DMS153 (cell line): ENCODE measurements around the gene DISP3.

Experiments used
- DNase-seq: peaks from one replicate; lab custom pipeline; 2025; lab: John Stamatoyannopoulos, UW

DISP3 gene

GRCh38 chr1:11461531-11462137 is 17.3 kb upstream of the DISP3 start:
- no peak for DNase-seq

- DNase-seq = no peak
These were observed 16.6 kb upstream of the DISP3 start for GRCh38 chr1:11462224-11462923.

- no peak for DNase-seq
These were observed 15.8 kb upstream of the DISP3 start for GRCh38 chr1:11463177-11463576.

- DNase-seq = no peak
These were observed 13.6 kb upstream of the DISP3 start for GRCh38 chr1:11465307-11465706.

GRCh38 chr1:11466416-11466815 is 12.5 kb upstream of the DISP3 start:
- DNase-seq = no peak

GRCh38 chr1:11468878-11469277 is 10.1 kb upstream of the DISP3 start:
- no peak for DNase-seq

- no peak for DNase-seq
These were observed 8.0 kb upstream of the DISP3 start for GRCh38 chr1:11470912-11471311.

GRCh38 chr1:11471473-11471872 is 7.5 kb upstream of the DISP3 start:
- DNase-seq = no peak

- no peak for DNase-seq
These were observed 6.7 kb upstream of the DISP3 start for GRCh38 chr1:11472284-11472683.

GRCh38 chr1:11472741-11473140 is 6.2 kb upstream of the DISP3 start:
- no peak for DNase-seq

- no peak for DNase-seq
These were observed 5.4 kb upstream of the DISP3 start for GRCh38 chr1:11473491-11474034.

GRCh38 chr1:11474826-11475225 is 4.1 kb upstream of the DISP3 start:
- no peak for DNase-seq

- DNase-seq = no peak
These were observed 3.2 kb upstream of the DISP3 start for GRCh38 chr1:11475748-11476147.

- no peak for DNase-seq
These were observed 522 bp downstream of the DISP3 start for GRCh38 chr1:11479375-11479979.

- DNase-seq = no peak
These were observed 2.1 kb downstream of the DISP3 start for GRCh38 chr1:11481019-11481418.

- DNase-seq = no peak
These were observed 3.2 kb downstream of the DISP3 start for GRCh38 chr1:11482198-11482597.

GRCh38 chr1:11482701-11483479 is 3.9 kb downstream of the DISP3 start:
- DNase-seq = no peak

GRCh38 chr1:11483581-11484320 is 4.8 kb downstream of the DISP3 start:
- DNase-seq = peak; percentile 38

- DNase-seq = no peak
These were observed 5.3 kb downstream of the DISP3 start for GRCh38 chr1:11484321-11484655.

- DNase-seq = no peak
These were observed 6.2 kb downstream of the DISP3 start for GRCh38 chr1:11485191-11485590.

- no peak for DNase-seq
These were observed 7.5 kb downstream of the DISP3 start for GRCh38 chr1:11486231-11487009.
